Hematopoietic multipotent progenitor cell treated with erythropoietin and hydrocortisone succinate and interleukin-3 and kit ligand, for 8 days (in vitro differentiated cells): ENCODE results near the gene DSCAML1.

ENCODE experiments used
- DNase-seq: peaks from one replicate; pipeline ENCODE4 v3.0.0-alpha.2; 2015

DSCAML1 gene

GRCh38 chr11:117654281-117655255 lies 142.4 kb downstream of the DSCAML1 start:
- no peak for DNase-seq

- no peak for DNase-seq
Measured at GRCh38 chr11:117652521-117652920, 144.5 kb downstream of the DSCAML1 start.

- DNase-seq, result no peak
Measured at GRCh38 chr11:117649296-117650055, 147.5 kb downstream of the DSCAML1 start.

- DNase-seq, result no peak
Measured at GRCh38 chr11:117647872-117648271, 149.1 kb downstream of the DSCAML1 start.

- DNase-seq, result no peak
Measured at GRCh38 chr11:117647207-117647606, 149.8 kb downstream of the DSCAML1 start.

GRCh38 chr11:117646411-117646810 lies 150.6 kb downstream of the DSCAML1 start:
- no peak for DNase-seq

GRCh38 chr11:117644403-117645155 lies 152.4 kb downstream of the DSCAML1 start:
- no peak for DNase-seq

- no peak for DNase-seq
Measured at GRCh38 chr11:117643606-117644300, 153.3 kb downstream of the DSCAML1 start.

GRCh38 chr11:117642835-117643234 lies 154.2 kb downstream of the DSCAML1 start:
- DNase-seq, result no peak

GRCh38 chr11:117642396-117642795 lies 154.6 kb downstream of the DSCAML1 start:
- DNase-seq, result no peak

- DNase-seq, result no peak
Measured at GRCh38 chr11:117641008-117641915, 155.8 kb downstream of the DSCAML1 start.

- no peak for DNase-seq
Measured at GRCh38 chr11:117640041-117640440, 157.0 kb downstream of the DSCAML1 start.

- no peak for DNase-seq
Measured at GRCh38 chr11:117639601-117640000, 157.4 kb downstream of the DSCAML1 start.

GRCh38 chr11:117638911-117639543 lies 158.0 kb downstream of the DSCAML1 start:
- no peak for DNase-seq

GRCh38 chr11:117634756-117635603 lies 162.0 kb downstream of the DSCAML1 start:
- no peak for DNase-seq

- DNase-seq, result no peak
Measured at GRCh38 chr11:117633976-117634755, 162.8 kb downstream of the DSCAML1 start.

GRCh38 chr11:117633186-117633754 lies 163.7 kb downstream of the DSCAML1 start:
- no peak for DNase-seq

GRCh38 chr11:117632306-117632705 lies 164.7 kb downstream of the DSCAML1 start:
- no peak for DNase-seq
